KOPT-K1 (cell line): ENCODE data around the gene NUP50.

Experiments used
- H3K27ac ChIP-seq: fragments of 200-600 bp; sonication (generic); 2 replicates; pipeline ENCODE4 v1.5.1; 2016; ENCODE audit warnings: antibody characterized with exemption, mild to moderate bottlenecking, low read depth, low read length; ENCODE audit not compliant: poor library complexity, severe bottlenecking
- H3K36me3 ChIP-seq: fragments of 200-600 bp; sonication (generic); 2 replicates; pipeline ENCODE4 v1.5.1; 2017; ENCODE audit warnings: antibody characterized with exemption, mild to moderate bottlenecking, low read length, moderate library complexity; ENCODE audit not compliant: insufficient read depth
- H3K9me3 ChIP-seq: fragments of 200-600 bp; sonication (generic); 2 replicates; pipeline ENCODE4 v1.5.1; 2017; ENCODE audit warnings: antibody characterized with exemption, low read length, mild to moderate bottlenecking; ENCODE audit not compliant: insufficient read depth, poor library complexity, severe bottlenecking

Gene NUP50

GRCh38 chr22:45218976-45219375, 55.3 kb downstream of the NUP50 start:
- Histone ChIP-seq H3K27ac (no peak overlapping the region), H3K36me3 (no peaks in the 10 kb centered on the region), H3K9me3 (no peaks in the 10 kb centered on the region)

DNA sequence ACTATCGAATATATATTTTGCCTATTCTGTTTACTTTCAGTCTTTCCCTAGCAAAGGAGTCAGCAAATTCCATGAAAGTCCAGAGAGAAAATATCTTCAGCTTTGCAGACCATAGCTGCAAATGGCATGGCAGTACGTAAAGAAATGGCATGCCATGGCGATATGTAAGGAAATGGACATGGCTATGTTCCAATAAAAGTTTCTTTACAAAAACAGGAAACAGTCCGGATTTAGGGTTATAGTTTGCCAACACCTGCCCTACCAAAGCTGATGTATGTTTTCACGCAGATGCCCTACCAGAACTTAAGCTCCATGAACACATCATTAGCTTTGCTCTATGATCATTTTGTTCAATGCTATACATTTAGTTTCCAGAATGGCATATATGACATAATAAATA, 57.5 kb downstream of the NUP50 start:
- Histone ChIP-seq H3K27ac (no peak overlapping the region), H3K36me3 (no peaks in the 10 kb centered on the region), H3K9me3 (no peaks in the 10 kb centered on the region)

DNA sequence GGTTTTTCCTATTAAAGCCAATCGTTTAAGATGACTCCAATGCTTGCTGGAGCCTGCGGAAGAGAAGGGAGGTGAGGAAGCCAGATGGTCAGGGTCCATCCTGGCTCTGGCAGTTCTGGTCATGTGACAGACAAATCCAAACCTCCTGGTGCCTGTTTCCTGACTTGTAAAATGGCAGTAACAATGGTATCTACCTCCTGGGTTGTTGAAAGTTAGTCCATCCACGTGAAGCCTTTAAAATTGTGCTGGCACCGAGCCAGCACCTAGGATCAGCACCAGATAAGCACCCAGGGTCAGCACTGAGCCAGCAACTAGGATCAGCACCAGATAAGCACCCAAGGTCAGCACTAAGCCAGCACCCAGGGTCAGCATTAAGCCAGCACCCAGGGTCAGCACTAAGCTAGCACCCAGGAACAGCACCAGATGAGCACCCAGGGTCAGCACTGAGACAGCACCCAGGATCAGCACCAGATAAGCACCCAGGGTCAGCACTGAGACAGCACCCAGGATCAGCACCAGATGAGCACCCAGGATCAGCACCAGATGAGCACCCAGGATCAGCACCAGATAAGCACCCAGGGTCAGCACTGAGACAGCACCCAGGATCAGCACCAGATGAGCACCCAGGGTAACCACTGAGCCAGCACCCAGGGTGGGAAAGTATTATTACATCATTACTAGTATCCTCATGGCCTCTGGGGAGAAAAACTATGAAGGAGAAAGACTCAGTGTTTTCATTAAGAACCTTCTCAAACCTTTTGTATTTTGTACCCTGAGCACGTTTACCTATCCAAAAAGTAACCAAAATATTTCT, 59.8 kb downstream of the NUP50 start:
- Histone ChIP-seq H3K27ac (no peak overlapping the region), H3K9me3 (no peaks in the 10 kb centered on the region), H3K36me3 (no peaks in the 10 kb centered on the region)

GRCh38 chr22:45224331-45224730, 60.6 kb downstream of the NUP50 start:
- H3K36me3 ChIP-seq = no peaks in the 10 kb centered on the region
- no peaks in the 10 kb centered on the region for H3K9me3 ChIP-seq
- no peak overlapping the region for H3K27ac ChIP-seq

DNA sequence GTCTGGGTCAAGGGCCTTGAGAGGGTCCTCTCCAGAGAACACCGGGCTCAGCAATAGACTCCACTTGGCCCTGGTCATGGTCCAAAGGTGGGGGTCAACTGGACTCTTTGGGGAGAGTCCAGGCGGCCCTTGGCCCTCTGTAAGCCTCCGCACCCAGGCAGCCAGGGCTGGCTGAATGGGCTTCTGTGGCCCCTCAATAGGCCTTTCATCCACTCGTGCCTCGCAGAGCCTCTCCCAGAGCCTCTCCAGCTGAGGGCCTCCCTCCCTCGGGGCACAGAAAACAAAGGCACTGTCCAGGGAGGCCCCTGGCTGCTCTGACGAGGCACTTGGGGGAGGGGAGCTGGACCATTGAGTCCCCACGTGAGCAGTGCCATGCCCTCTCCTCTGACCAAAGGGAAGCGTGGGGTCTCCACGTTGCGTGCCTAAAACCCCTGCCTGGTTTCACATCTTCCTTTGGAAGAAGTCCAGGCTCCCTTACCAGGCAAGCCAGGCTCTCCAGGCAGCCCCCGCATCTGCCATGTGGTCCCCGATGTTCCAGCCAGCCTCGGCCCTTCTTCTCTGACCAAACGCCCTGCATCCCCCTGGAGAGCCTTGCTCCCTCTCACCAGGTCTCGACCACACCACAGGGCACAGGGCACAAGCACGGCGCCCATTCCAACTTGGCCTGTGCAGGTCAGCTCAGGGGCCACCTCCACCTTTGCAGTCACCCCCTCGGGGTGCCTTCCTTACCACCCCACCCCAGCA, 61.4 kb downstream of the NUP50 start:
- Histone ChIP-seq H3K27ac (no peak overlapping the region), H3K36me3 (no peaks in the 10 kb centered on the region), H3K9me3 (no peaks in the 10 kb centered on the region)

DNA sequence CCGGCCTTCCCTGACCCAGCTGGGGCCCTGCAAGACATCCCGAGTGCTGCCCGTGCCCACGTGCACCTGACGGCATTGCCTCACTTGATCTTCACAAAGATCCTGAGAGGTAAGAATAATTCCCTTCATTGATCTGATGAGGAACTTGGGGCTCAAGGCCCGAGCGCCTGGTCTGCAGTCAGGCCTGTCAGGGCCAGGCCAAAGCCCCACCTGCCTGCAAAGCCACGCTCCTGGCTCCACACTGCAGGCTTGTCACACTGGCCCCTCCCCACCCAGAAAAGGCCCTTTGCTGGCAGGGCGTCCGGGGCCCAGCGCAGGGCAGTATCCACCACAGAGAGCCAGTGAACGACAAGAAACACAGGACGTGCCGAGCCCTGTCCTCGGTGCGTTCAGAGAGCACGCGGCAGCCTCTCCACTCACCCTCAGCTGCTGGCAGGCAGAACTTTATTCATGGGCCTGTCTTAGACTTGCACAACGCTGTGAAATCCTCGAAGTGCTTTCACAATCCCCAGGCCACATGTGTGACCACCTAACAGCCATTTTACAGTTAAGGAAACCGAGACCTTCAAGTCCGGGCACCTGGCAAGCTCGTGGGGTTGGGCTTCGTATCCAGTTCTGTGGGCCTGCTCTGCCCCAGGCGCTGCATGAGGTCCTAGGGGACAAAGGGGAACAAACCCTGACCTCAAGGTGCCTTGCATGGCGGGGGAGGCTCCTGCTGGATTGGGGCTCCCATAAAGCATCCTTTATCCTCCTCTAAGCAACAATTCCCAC, 62.2 kb downstream of the NUP50 start:
- no peaks in the 10 kb centered on the region for H3K36me3 ChIP-seq
- no peak overlapping the region for H3K27ac ChIP-seq

GRCh38 chr22:45226503-45227186, 62.9 kb downstream of the NUP50 start:
- no peaks in the 10 kb centered on the region for H3K9me3 ChIP-seq
- H3K27ac ChIP-seq = no peak overlapping the region
- H3K36me3 ChIP-seq = no peaks in the 10 kb centered on the region

More for the DNA sequence above, 62.2 kb downstream of the NUP50 start:
- no peaks in the 10 kb centered on the region for H3K9me3 ChIP-seq

DNA sequence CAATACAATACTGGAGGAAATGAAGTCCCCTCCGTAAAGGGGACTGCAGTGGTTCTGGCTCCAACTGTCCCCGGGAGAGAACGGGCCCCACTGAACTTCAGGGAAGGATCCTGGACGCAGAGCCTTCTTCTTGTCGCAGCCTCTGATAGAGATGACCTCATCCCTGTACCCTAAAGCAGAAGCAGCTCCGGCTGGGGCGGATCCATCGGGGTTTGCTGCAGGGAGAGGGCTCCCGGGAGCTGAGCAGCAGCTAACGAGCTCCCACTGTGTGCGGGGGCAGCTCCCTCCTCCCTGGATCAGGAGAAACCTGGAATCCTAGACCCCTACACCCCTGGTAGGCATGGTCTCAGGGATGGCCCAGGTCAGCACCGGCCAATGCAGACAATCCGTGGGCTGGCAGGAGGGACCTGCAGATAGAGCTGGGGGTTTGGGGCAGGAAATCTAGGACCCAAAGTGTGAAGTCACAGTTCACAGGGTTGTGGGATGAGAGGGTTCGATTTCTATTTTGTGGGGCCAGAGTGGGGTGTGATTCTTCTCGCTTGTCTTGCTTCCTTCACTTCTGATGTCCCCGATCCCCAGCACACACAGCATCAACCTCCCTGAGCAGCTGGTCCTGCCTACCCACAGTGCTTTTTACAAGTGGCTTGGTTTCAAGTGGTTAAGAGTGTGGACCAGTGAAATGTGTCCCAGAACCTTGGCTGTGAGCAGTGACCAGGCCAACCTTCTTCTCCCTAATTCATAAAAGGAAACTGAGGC, 64.1 kb downstream of the NUP50 start:
- no peak overlapping the region for H3K27ac ChIP-seq
- no peaks in the 10 kb centered on the region for H3K36me3 ChIP-seq
- H3K9me3 ChIP-seq = no peaks in the 10 kb centered on the region

GRCh38 chr22:45228401-45228754, 64.7 kb downstream of the NUP50 start:
- Histone ChIP-seq H3K36me3 (no peaks in the 10 kb centered on the region), H3K9me3 (no peaks in the 10 kb centered on the region), H3K27ac (no peak overlapping the region)

- Histone ChIP-seq H3K9me3 (no peaks in the 10 kb centered on the region), H3K27ac (no peak overlapping the region), H3K36me3 (no peaks in the 10 kb centered on the region; the same call in 1 of the 2 replicates)
These were observed 65.5 kb downstream of the NUP50 start for GRCh38 chr22:45229181-45229580.

DNA sequence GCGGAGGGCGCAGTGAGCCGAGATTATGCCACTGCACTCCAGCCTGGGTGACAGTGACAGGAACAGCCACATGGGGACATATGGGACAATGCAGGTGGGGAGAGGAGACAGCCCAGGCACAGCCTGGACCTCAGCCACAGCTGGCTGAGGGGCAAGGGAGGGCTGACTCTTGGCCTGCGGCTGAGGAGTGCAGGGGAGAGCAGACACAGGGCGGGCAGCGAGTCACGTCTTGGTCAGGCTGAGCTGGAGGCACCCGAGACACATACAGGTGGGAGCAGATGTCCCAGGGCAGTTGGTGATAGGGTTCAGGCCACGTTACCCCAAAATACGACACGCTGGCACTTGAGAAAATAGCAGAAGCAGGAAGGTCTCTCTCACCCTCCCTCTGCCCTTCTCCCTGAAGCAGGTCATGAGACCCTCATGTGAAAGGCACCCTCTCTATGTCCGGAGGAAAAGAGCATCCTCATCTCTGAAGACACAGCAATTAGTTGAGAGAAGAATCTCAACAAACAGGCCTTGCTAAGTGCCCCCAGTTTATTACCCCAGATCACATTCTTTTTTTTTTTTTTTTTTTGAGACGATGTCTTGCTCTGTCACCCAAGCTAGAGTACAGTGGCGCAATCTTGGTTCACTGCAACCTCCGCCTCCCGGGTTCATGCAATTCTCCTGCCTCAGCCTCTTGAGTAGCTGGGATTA, 66.4 kb downstream of the NUP50 start:
- Histone ChIP-seq H3K27ac (no peak overlapping the region), H3K9me3 (no peaks in the 10 kb centered on the region), H3K36me3 (no peaks in the 10 kb centered on the region; the same call in 1 of the 2 replicates)

GRCh38 chr22:45231293-45231692, 67.6 kb downstream of the NUP50 start:
- Histone ChIP-seq H3K9me3 (no peaks in the 10 kb centered on the region), H3K36me3 (no peaks in the 10 kb centered on the region; the same call in 1 of the 2 replicates), H3K27ac (no peak overlapping the region)

- no peak overlapping the region for H3K27ac ChIP-seq
- peaks cover 14% of the 10 kb centered on the region; the same call in 1 of the 2 replicates for H3K36me3 ChIP-seq
- H3K9me3 ChIP-seq = no peaks in the 10 kb centered on the region
These were observed 69.7 kb downstream of the NUP50 start for GRCh38 chr22:45233386-45233785.

- no peak overlapping the region for H3K27ac ChIP-seq
- peaks cover 18% of the 10 kb centered on the region; the same call in 1 of the 2 replicates for H3K36me3 ChIP-seq
- no peaks in the 10 kb centered on the region for H3K9me3 ChIP-seq
These were observed 70.1 kb downstream of the NUP50 start for GRCh38 chr22:45233827-45234226.
